Measurements from ENCODE around the gene CLEC20A.

CLEC20A gene

DNA sequence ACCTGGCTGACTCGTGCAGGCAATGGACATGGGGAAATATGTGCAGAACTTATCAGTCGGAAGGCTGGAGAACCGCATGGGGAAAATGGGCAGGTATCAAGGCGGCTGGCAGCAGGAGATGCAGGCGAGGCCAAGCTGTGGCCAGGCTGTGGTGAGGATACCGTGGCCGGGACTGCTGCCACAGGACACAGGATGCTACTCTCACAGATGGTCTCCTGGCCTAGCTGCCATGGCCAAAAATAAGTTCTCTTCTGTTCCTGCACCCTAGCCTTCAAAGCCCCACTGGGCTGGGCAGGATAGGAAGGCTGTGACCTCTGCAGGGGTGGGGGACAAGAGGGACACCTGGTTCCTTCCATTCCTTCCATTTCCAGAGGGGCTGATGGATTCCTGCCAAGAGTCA is 42.5 kb upstream of the CLEC20A start (continued):
- no peak for TF ChIP-seq ZNF133 (tag by site-specific recombination; IDR thresholded peaks at IDR 0.05)

DNA sequence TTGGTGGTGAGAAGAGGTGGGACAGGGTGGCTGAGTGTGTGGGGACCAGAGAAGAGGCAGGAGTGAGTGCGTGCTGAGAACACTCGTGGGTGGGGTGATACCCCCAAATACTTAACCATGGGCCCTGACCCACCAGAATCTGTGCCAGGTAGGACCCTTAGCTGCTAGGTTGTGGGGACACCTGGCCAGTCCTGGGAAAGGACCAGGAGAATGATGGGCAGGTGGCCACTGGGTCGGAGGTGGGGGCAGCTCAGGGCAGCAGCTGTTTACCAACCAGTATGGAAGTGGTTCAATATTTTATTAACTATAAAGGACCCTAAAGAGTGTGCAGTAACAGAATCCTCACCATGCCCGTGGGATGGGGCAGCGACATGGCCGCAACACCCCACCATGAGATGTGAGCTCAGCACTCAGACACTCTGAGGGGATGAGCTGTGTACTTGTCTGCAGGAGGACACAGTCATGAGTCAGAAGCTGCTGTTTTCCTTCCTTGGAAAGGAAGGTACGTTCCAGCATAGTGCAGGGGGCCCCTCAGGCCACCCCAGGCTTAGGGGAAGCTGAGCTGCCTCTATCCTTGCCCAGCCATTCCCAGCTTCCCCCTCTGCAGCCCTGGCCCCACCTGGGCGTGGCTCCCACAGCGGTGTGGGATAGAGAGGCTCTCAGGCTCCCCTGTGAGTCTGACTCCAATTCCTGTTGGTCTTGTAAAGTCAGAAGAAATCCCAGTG is 41.6 kb upstream of the CLEC20A start:
- H3K9me3 ChIP-seq (ENCODE audit: control insufficient read depth, insufficient read depth, low read depth, low read length): no peaks in the 10 kb centered on the region
- H3K4me1 ChIP-seq (ENCODE audit: control insufficient read depth, insufficient read depth, low read length): no peaks in the 10 kb centered on the region
- H3K36me3 ChIP-seq (ENCODE audit: control insufficient read depth in 2 of 2, insufficient read depth in 1 of 2, low read length in 2 of 2): no peaks in the 10 kb centered on the region
- ChIA-PET CTCF (interaction anchor here (0.5 to 5.5 kb wide), 6 partner anchors 6 to 832 kb away, joined by 3 to 39 read pairs (median 6); no protein-coding TSS in a partner anchor), POLR2A (no interaction called here)
- no peak overlapping the region for H3K27ac ChIP-seq (ENCODE audit: extremely low read depth, low read depth, low read length)
- H3K4me3 ChIP-seq (ENCODE audit: low read depth, low read length): no peak overlapping the region
- TF ChIP-seq, protein P1, sequence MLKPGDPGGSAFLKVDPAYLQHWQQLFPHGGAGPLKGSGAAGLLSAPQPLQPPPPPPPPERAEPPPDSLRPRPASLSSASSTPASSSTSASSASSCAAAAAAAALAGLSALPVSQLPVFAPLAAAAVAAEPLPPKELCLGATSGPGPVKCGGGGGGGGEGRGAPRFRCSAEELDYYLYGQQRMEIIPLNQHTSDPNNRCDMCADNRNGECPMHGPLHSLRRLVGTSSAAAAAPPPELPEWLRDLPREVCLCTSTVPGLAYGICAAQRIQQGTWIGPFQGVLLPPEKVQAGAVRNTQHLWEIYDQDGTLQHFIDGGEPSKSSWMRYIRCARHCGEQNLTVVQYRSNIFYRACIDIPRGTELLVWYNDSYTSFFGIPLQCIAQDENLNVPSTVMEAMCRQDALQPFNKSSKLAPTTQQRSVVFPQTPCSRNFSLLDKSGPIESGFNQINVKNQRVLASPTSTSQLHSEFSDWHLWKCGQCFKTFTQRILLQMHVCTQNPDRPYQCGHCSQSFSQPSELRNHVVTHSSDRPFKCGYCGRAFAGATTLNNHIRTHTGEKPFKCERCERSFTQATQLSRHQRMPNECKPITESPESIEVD (tag by site-specific recombination; IDR thresholded peaks at IDR 0.05): no peak
- TF ChIP-seq ZBTB20 (tag by site-specific recombination; IDR thresholded peaks at IDR 0.05) (0 out of 2 replicates have a peak, but pooled peaks have one; percentile 15), ZNF341 (tag by site-specific recombination; IDR thresholded peaks at IDR 0.05; ENCODE audit: low read depth) (peak; percentile 71), KLF1 (tag by site-specific recombination; IDR thresholded peaks at IDR 0.05) (peak; percentile 37; the same call in 1 of the 2 replicates), GLIS1 (tag by site-specific recombination; IDR thresholded peaks at IDR 0.05) (peak; percentile 55)

DNA sequence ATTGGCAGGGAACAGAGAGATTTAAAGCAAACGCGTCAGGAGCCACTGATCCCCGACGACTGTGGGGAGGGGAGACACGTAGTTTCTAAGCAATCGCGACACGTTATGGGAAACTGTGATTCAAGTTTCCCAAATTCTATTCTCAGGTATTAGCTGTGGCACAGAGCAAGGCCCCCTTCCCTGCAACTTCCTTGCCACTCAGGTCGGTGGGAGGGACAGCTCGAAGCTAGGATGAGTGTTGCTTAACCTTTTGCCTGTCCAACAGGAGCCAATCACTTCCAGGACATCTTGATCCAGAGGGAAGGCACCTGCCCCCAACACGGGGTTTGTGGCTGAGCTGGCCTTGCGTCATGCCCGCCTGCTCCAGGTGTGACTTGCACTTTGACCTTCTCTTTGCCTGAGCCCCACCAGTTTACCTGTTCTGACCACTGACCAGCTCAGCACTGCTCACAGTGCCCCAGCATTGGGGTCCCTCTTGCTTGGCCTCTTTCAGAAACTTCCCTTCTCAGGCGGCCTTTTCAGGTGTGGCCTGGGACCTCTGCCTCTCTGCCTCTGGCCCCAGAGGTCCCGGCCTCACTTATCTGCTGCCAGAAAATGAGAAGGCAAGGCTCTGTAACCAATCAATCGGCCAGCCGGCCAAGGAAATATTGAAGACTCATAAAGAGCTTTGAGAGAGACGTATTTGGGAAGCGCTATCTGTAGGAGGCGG is 40.8 kb upstream of the CLEC20A start:
- Histone ChIP-seq H3K36me3 (ENCODE audit: control insufficient read depth in 2 of 2, insufficient read depth in 1 of 2, low read length in 2 of 2) (no peaks in the 10 kb centered on the region), H3K4me3 (ENCODE audit: low read depth, low read length) (no peak overlapping the region), H3K9me3 (ENCODE audit: control insufficient read depth, insufficient read depth, low read depth, low read length) (no peaks in the 10 kb centered on the region), H3K4me1 (ENCODE audit: control insufficient read depth, insufficient read depth, low read length) (no peaks in the 10 kb centered on the region), H3K27ac (ENCODE audit: extremely low read depth, low read depth, low read length) (no peak overlapping the region)
- ChIA-PET POLR2A (no interaction called here), CTCF (interaction anchor here (1.3 to 2.6 kb wide), 3 partner anchors 216 to 465 kb away, joined by 4 to 12 read pairs (median 7); no protein-coding TSS in a partner anchor)
- TF ChIP-seq ZNF664 (tag by site-specific recombination; IDR thresholded peaks at IDR 0.05) (no peak), KLF9 (tag by site-specific recombination; IDR thresholded peaks at IDR 0.05; ENCODE audit: low read depth) (no peak), ZNF174 (tag by site-specific recombination; IDR thresholded peaks at IDR 0.05) (no peak), FEZF1 (tag by site-specific recombination; IDR thresholded peaks at IDR 0.05) (no peak), ZIC2 (tag by site-specific recombination; IDR thresholded peaks at IDR 0.05) (no peak), SCRT2 (tag by site-specific recombination; IDR thresholded peaks at IDR 0.05) (no peak), ZNF530 (tag by site-specific recombination; IDR thresholded peaks at IDR 0.05; ENCODE audit: low read depth) (no peak), ZNF23 (tag by site-specific recombination; IDR thresholded peaks at IDR 0.05; ENCODE audit: borderline replicate concordance) (no peak)
- TF ChIP-seq, protein P2, sequence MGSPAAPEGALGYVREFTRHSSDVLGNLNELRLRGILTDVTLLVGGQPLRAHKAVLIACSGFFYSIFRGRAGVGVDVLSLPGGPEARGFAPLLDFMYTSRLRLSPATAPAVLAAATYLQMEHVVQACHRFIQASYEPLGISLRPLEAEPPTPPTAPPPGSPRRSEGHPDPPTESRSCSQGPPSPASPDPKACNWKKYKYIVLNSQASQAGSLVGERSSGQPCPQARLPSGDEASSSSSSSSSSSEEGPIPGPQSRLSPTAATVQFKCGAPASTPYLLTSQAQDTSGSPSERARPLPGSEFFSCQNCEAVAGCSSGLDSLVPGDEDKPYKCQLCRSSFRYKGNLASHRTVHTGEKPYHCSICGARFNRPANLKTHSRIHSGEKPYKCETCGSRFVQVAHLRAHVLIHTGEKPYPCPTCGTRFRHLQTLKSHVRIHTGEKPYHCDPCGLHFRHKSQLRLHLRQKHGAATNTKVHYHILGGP (tag by site-specific recombination; IDR thresholded peaks at IDR 0.05): no peak
- TF ChIP-seq, protein P3, sequence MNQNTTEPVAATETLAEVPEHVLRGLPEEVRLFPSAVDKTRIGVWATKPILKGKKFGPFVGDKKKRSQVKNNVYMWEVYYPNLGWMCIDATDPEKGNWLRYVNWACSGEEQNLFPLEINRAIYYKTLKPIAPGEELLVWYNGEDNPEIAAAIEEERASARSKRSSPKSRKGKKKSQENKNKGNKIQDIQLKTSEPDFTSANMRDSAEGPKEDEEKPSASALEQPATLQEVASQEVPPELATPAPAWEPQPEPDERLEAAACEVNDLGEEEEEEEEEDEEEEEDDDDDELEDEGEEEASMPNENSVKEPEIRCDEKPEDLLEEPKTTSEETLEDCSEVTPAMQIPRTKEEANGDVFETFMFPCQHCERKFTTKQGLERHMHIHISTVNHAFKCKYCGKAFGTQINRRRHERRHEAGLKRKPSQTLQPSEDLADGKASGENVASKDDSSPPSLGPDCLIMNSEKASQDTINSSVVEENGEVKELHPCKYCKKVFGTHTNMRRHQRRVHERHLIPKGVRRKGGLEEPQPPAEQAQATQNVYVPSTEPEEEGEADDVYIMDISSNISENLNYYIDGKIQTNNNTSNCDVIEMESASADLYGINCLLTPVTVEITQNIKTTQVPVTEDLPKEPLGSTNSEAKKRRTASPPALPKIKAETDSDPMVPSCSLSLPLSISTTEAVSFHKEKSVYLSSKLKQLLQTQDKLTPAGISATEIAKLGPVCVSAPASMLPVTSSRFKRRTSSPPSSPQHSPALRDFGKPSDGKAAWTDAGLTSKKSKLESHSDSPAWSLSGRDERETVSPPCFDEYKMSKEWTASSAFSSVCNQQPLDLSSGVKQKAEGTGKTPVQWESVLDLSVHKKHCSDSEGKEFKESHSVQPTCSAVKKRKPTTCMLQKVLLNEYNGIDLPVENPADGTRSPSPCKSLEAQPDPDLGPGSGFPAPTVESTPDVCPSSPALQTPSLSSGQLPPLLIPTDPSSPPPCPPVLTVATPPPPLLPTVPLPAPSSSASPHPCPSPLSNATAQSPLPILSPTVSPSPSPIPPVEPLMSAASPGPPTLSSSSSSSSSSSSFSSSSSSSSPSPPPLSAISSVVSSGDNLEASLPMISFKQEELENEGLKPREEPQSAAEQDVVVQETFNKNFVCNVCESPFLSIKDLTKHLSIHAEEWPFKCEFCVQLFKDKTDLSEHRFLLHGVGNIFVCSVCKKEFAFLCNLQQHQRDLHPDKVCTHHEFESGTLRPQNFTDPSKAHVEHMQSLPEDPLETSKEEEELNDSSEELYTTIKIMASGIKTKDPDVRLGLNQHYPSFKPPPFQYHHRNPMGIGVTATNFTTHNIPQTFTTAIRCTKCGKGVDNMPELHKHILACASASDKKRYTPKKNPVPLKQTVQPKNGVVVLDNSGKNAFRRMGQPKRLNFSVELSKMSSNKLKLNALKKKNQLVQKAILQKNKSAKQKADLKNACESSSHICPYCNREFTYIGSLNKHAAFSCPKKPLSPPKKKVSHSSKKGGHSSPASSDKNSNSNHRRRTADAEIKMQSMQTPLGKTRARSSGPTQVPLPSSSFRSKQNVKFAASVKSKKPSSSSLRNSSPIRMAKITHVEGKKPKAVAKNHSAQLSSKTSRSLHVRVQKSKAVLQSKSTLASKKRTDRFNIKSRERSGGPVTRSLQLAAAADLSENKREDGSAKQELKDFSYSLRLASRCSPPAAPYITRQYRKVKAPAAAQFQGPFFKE (tag by site-specific recombination; IDR thresholded peaks at IDR 0.05; ENCODE audit: borderline replicate concordance): no peak
- TF ChIP-seq, protein P4, sequence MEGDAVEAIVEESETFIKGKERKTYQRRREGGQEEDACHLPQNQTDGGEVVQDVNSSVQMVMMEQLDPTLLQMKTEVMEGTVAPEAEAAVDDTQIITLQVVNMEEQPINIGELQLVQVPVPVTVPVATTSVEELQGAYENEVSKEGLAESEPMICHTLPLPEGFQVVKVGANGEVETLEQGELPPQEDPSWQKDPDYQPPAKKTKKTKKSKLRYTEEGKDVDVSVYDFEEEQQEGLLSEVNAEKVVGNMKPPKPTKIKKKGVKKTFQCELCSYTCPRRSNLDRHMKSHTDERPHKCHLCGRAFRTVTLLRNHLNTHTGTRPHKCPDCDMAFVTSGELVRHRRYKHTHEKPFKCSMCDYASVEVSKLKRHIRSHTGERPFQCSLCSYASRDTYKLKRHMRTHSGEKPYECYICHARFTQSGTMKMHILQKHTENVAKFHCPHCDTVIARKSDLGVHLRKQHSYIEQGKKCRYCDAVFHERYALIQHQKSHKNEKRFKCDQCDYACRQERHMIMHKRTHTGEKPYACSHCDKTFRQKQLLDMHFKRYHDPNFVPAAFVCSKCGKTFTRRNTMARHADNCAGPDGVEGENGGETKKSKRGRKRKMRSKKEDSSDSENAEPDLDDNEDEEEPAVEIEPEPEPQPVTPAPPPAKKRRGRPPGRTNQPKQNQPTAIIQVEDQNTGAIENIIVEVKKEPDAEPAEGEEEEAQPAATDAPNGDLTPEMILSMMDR (tag by site-specific recombination; IDR thresholded peaks at IDR 0.05): no peak
- TF ChIP-seq, protein P5, sequence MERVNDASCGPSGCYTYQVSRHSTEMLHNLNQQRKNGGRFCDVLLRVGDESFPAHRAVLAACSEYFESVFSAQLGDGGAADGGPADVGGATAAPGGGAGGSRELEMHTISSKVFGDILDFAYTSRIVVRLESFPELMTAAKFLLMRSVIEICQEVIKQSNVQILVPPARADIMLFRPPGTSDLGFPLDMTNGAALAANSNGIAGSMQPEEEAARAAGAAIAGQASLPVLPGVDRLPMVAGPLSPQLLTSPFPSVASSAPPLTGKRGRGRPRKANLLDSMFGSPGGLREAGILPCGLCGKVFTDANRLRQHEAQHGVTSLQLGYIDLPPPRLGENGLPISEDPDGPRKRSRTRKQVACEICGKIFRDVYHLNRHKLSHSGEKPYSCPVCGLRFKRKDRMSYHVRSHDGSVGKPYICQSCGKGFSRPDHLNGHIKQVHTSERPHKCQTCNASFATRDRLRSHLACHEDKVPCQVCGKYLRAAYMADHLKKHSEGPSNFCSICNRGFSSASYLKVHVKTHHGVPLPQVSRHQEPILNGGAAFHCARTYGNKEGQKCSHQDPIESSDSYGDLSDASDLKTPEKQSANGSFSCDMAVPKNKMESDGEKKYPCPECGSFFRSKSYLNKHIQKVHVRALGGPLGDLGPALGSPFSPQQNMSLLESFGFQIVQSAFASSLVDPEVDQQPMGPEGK (tag by site-specific recombination; IDR thresholded peaks at IDR 0.05): no peak
